H9 (cell line): ENCODE data around the gene CYP2W1. TPM values are rescaled to one million over a fixed set of nuclear protein-coding genes. Genes with fewer than 3 reads are reported as not detected.

Source experiments
- DNase-seq: peaks from one replicate; pipeline ENCODE4 v3.0.0-alpha.2; 2017
- H2AFZ ChIP-seq: one replicate; pipeline ENCODE4 v1.6.1; 2013; ENCODE audit warnings: mild to moderate bottlenecking, low read length, control low read depth, moderate library complexity
- H2AK5ac ChIP-seq: 2 replicates; pipeline ENCODE4 v1.6.1; 2013; ENCODE audit warnings: low read length, control low read depth, mixed read lengths; ENCODE audit not compliant: insufficient read length
- H2BK120ac ChIP-seq: one replicate; pipeline ENCODE4 v1.6.1; 2013; ENCODE audit warnings: low read depth, mild to moderate bottlenecking, low read length, control low read depth, inconsistent platforms; ENCODE audit not compliant: poor library complexity, severe bottlenecking
- H2BK12ac ChIP-seq: 2 replicates; pipeline ENCODE4 v1.6.1; 2013; ENCODE audit warnings: low read length, control low read depth, mixed read lengths, low read depth; ENCODE audit not compliant: insufficient read length
- H2BK15ac ChIP-seq: 2 replicates; pipeline ENCODE4 v1.6.1; 2013; ENCODE audit warnings: low read depth, low read length, control low read depth
- H2BK20ac ChIP-seq: one replicate; pipeline ENCODE4 v1.6.1; 2013; ENCODE audit warnings: low read depth, mild to moderate bottlenecking, low read length, control low read depth, inconsistent platforms; ENCODE audit not compliant: poor library complexity, severe bottlenecking
- H2BK5ac ChIP-seq: 2 replicates; pipeline ENCODE4 v1.6.1; 2013; ENCODE audit warnings: low read length, control low read depth, mixed read lengths; ENCODE audit not compliant: insufficient read length
- H3K14ac ChIP-seq: 2 replicates; pipeline ENCODE4 v1.6.1; 2013; ENCODE audit warnings: low read length, control low read depth; ENCODE audit not compliant: insufficient read depth
- H3K18ac ChIP-seq: 2 replicates; pipeline ENCODE4 v1.6.1; 2013; ENCODE audit warnings: low read depth, mild to moderate bottlenecking, mixed read lengths, low read length, control low read depth; ENCODE audit not compliant: insufficient read length
- H3K23ac ChIP-seq: 2 replicates; pipeline ENCODE4 v1.6.1; 2013; ENCODE audit warnings: low read length, control low read depth, mixed read lengths, low read depth; ENCODE audit not compliant: insufficient read length
- H3K23me2 ChIP-seq: 2 replicates; pipeline ENCODE4 v1.6.1; 2013; ENCODE audit warnings: low read depth, mild to moderate bottlenecking, mixed read lengths, low read length, control low read depth; ENCODE audit not compliant: insufficient read length, poor library complexity, severe bottlenecking
- H3K27ac ChIP-seq: 2 replicates; pipeline ENCODE4 v1.5.1; 2013; ENCODE audit warnings: low read length, control low read depth, mixed read lengths, low read depth; ENCODE audit not compliant: insufficient read length
- H3K27me3 ChIP-seq: 2 replicates; pipeline ENCODE4 v1.6.1; 2013; ENCODE audit warnings: low read length, control low read depth, inconsistent platforms; ENCODE audit not compliant: insufficient read depth
- H3K4ac ChIP-seq: 2 replicates; pipeline ENCODE4 v1.6.1; 2013; ENCODE audit warnings: low read depth, mild to moderate bottlenecking, control low read depth, inconsistent platforms, low read length, moderate library complexity
- H3K4me1 ChIP-seq: 2 replicates; pipeline ENCODE4 v1.6.1; 2013; ENCODE audit warnings: low read length, control low read depth, inconsistent platforms; ENCODE audit not compliant: insufficient read depth
- H3K4me2 ChIP-seq: 2 replicates; pipeline ENCODE4 v1.6.1; 2013; ENCODE audit warnings: low read length, control low read depth, mixed read lengths; ENCODE audit not compliant: insufficient read length, insufficient read depth
- H3K56ac ChIP-seq: 2 replicates; pipeline ENCODE4 v1.6.1; 2013; ENCODE audit warnings: low read depth, mild to moderate bottlenecking, mixed read lengths, low read length, control low read depth; ENCODE audit not compliant: insufficient read length
- H3K79me1 ChIP-seq: 2 replicates; pipeline ENCODE4 v1.6.1; 2013; ENCODE audit warnings: low read depth, mild to moderate bottlenecking, moderate library complexity, low read length, control low read depth, inconsistent platforms; ENCODE audit not compliant: insufficient read depth, poor library complexity, severe bottlenecking
- H3K79me2 ChIP-seq: 2 replicates; pipeline ENCODE4 v1.6.1; 2013; ENCODE audit warnings: low read length, control low read depth, inconsistent platforms; ENCODE audit not compliant: insufficient read depth
- H3K9ac ChIP-seq: 2 replicates; pipeline ENCODE4 v1.6.1; 2013; ENCODE audit warnings: low read length, control low read depth, mixed read lengths; ENCODE audit not compliant: insufficient read length; ENCODE audit errors: extremely low read depth
- H3K9me3 ChIP-seq: one replicate; pipeline ENCODE4 v1.6.1; 2013; ENCODE audit warnings: low read depth, low read length, inconsistent platforms; ENCODE audit not compliant: control insufficient read depth
- H3T11ph ChIP-seq: one replicate; pipeline ENCODE4 v1.6.1; 2013; ENCODE audit warnings: mild to moderate bottlenecking, low read length, control low read depth, inconsistent platforms
- H4K20me1 ChIP-seq: one replicate; pipeline ENCODE4 v1.6.1; 2013; ENCODE audit not compliant: control insufficient read depth, insufficient read length, insufficient read depth
- H4K5ac ChIP-seq: 2 replicates; pipeline ENCODE4 v1.6.1; 2013; ENCODE audit warnings: low read depth, mild to moderate bottlenecking, mixed read lengths, low read length, control low read depth; ENCODE audit not compliant: insufficient read length
- H4K8ac ChIP-seq: replicated peaks from 2 replicates; pipeline ENCODE4 v1.6.1; 2013; ENCODE audit warnings: low read length, control low read depth, mixed read lengths, low read depth; ENCODE audit not compliant: insufficient read length
- H4K91ac ChIP-seq: 2 replicates; pipeline ENCODE4 v1.6.1; 2013; ENCODE audit warnings: low read depth, mild to moderate bottlenecking, moderate library complexity, mixed read lengths, low read length, control low read depth; ENCODE audit not compliant: insufficient read length
- H3K27ac Mint-ChIP-seq, 3 experiments: 2 replicates in 2 of 3; 3 replicates in 1 of 3; pipeline ENCODE4 v1.8.0; 2020 to 2021; ENCODE audit warnings: mixed read lengths in 3 of 3, mild to moderate bottlenecking in 1 of 3, moderate library complexity in 1 of 3
- H3K27me3 Mint-ChIP-seq: 2 replicates; pipeline ENCODE4 v1.8.0; 2021; ENCODE audit warnings: low read depth, mild to moderate bottlenecking, moderate library complexity, mixed read lengths
- H3K36me3 Mint-ChIP-seq, 3 experiments: 2 replicates in 2 of 3; 3 replicates in 1 of 3; pipeline ENCODE4 v1.8.0; 2020 to 2021; ENCODE audit warnings: low read depth in 3 of 3, mixed read lengths in 3 of 3; ENCODE audit not compliant: insufficient read depth in 1 of 3
- H3K4me1 Mint-ChIP-seq, 2 experiments: 2 replicates each; pipeline ENCODE4 v1.8.0; 2020; ENCODE audit warnings: mixed read lengths in 2 of 2
- H3K4me3 Mint-ChIP-seq, 2 experiments: 2 replicates in 1 of 2; 3 replicates in 1 of 2; pipeline ENCODE4 v1.8.0; 2020 to 2021; ENCODE audit warnings: mild to moderate bottlenecking in 2 of 2, mixed read lengths in 2 of 2, moderate library complexity in 1 of 2
- H3K9me3 Mint-ChIP-seq, 2 experiments: 2 replicates in 1 of 2; 3 replicates in 1 of 2; pipeline ENCODE4 v1.8.0; 2020; ENCODE audit warnings: mild to moderate bottlenecking in 2 of 2, mixed read lengths in 2 of 2, moderate library complexity in 1 of 2
- CTCF ChIP-seq: fragments of 200-600 bp; sonication (generic); conservative IDR thresholded peaks from 3 replicates; pipeline ENCODE4 v1.8.0; 2021; ENCODE audit warnings: antibody characterized with exemption, mild to moderate bottlenecking
- WGBS: extraction: QIAGEN DNeasy Blood & Tissue Kit; methylation state at CpG from one replicate; pipeline ENCODE4 v1.1.7; 2013; ENCODE audit warnings: missing lambda C conversion rate, low lambda C conversion rate, mixed read lengths; ENCODE audit not compliant: insufficient read length; ENCODE audit errors: extremely low coverage; 5-methylcytosine and 5-hydroxymethylcytosine counted together
- total RNA-seq: library from RNA; stranded (reverse); gene quantifications from 2 replicates; pipeline ENCODE4 v1.2.1, GENCODE V29; 2021

The CYP2W1 gene
- total RNA-seq, 1 experiment from 2014 or later: not detected

- no peak overlapping the region for H2BK12ac ChIP-seq
- WGBS: no CpG with 5 or more reads among the region's 15 CpGs
- no peak overlapping the region for H3K9ac ChIP-seq
- no peak overlapping the region for H4K8ac ChIP-seq
- no peaks in the 10 kb centered on the region for H3K4me1 ChIP-seq
- no peak overlapping the region for H4K91ac ChIP-seq
- H2BK120ac ChIP-seq: no peak overlapping the region
- no peak overlapping the region for H2AK5ac ChIP-seq
- H3K79me1 ChIP-seq: no peaks in the 10 kb centered on the region
- no peak overlapping the region for H3T11ph ChIP-seq
- H3K9me3 ChIP-seq: no peaks in the 10 kb centered on the region
- H3K14ac ChIP-seq: no peak overlapping the region
- H2BK5ac ChIP-seq: no peak overlapping the region
- no peak for TF ChIP-seq CTCF
- no peak overlapping the region for H3K18ac ChIP-seq
- no peaks in the 10 kb centered on the region for H3K79me2 ChIP-seq
- no peak overlapping the region for H4K5ac ChIP-seq
- no peak overlapping the region for H3K23ac ChIP-seq
- H3K4me2 ChIP-seq: no peak overlapping the region
- H2BK20ac ChIP-seq: no peak overlapping the region
- H3K9me3 Mint-ChIP-seq: no peaks in the 10 kb centered on the region
- H3K27ac Mint-ChIP-seq: no peak overlapping the region
- H2BK15ac ChIP-seq: no peak overlapping the region
- no peak overlapping the region for H3K4me3 Mint-ChIP-seq
- H3K27me3 ChIP-seq: no peaks in the 10 kb centered on the region
- no peaks in the 10 kb centered on the region for H3K36me3 Mint-ChIP-seq
- no peak overlapping the region for H3K27ac ChIP-seq
- H3K4me1 Mint-ChIP-seq: peaks cover 2 to 13% of the 10 kb centered on the region in 2 experiments; a peak in 2 of 4 replicates
- H3K27me3 Mint-ChIP-seq: no peaks in the 10 kb centered on the region; the same call in 1 of the 2 replicates
- no peaks in the 10 kb centered on the region for H4K20me1 ChIP-seq
- no peak for DNase-seq
- no peak overlapping the region for H2AFZ ChIP-seq
- H3K56ac ChIP-seq: no peak overlapping the region
- H3K23me2 ChIP-seq: peaks cover 3% of the 10 kb centered on the region
- no peak overlapping the region for H3K4ac ChIP-seq
Observed at GRCh38 chr7:979886-980571, 3.0 kb upstream of the CYP2W1 start.
